NCI-H146 (cell line): Measurements from ENCODE around the gene SLC46A1.

Source experiments
- DNase-seq: peaks from one replicate; lab custom pipeline; 2025; lab: John Stamatoyannopoulos, UW

SLC46A1 gene

DNA sequence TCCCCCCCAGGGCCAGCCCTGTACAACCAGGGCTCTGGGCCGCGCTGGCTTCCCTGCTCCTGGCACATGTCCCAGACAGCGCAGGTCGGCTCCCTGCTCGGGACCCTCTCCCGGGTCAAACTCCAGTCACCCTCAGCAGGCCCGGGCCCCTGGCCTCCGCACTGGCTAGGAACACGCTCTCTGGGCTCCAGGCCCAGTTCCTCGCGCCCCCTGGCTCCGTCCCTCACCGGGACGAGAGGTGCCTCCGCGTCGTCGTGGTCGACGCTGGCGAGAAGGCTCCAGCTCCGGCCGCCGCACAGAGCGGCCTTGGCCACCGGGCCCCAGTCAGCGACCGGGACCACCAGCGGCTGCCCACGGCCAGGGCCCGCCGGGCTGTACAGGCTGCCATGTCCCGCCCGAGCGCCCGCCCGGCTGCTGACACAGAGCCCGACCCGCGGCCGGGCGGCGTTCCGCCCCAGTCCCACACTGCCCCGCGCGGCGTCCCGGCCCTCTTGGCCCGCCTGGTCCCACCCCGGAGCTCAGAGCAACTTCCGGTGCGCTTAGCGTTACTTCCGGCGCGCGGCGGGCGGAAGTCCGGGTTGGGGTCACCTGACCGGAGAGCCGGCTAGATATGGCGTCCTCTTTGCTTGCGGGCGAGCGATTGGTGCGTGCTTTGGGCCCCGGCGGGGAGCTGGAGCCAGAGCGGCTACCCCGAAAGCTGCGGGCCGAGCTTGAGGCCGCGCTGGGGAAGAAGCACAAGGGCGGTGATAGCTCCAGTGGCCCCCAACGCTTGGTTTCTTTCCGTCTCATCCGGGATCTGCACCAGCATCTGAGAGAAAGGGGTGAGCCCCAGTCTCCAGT lies 48.7 kb downstream of the SLC46A1 start, which contains the start of gene POLDIP2:
Gene POLDIP2, minus strand, starts transcription at position 467 of the 840 bp plus-strand sequence. Its CDS starts 79 bp downstream, at position 388.
- DNase-seq = peak; percentile 92

- no peak for DNase-seq
Measured at GRCh38 chr17:28350271-28350670, 55.7 kb downstream of the SLC46A1 start.

GRCh38 chr17:28348979-28349378 lies 57.0 kb downstream of the SLC46A1 start:
- no peak for DNase-seq

DNA sequence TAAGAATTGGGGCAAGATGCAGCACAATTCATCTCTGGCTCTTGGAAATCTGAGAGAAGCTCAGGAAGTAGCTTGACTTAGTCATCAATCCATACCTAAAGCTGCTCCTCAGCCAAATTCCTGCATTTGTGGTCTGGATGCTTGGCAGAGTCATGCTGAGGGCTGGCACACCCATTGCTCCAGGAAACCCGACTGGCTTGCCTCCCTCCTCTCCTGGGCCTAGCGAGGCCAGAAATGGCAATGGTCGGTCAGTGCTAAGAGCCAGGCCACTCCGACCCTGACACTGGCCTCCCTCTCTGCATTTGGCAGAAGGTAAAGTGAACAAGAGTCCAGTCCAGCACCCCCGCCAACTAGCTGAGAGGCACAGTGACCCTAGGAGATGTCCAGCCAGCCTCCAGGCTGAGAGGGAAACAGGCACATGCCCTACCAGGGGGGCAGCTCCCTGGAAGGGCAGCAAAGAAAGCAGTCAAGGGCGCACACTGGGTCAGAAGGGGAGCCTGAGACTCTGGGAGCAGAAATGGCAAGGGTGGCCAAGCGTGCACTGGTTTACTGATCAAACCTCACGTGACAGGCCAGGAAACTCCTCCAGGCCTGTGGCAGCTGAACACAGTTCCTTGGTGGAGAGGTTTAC lies 58.6 kb downstream of the SLC46A1 start:
- no peak for DNase-seq

GRCh38 chr17:28346746-28347246 lies 59.2 kb downstream of the SLC46A1 start:
- no peak for DNase-seq

GRCh38 chr17:28346199-28346580 lies 59.8 kb downstream of the SLC46A1 start:
- DNase-seq = no peak

DNA sequence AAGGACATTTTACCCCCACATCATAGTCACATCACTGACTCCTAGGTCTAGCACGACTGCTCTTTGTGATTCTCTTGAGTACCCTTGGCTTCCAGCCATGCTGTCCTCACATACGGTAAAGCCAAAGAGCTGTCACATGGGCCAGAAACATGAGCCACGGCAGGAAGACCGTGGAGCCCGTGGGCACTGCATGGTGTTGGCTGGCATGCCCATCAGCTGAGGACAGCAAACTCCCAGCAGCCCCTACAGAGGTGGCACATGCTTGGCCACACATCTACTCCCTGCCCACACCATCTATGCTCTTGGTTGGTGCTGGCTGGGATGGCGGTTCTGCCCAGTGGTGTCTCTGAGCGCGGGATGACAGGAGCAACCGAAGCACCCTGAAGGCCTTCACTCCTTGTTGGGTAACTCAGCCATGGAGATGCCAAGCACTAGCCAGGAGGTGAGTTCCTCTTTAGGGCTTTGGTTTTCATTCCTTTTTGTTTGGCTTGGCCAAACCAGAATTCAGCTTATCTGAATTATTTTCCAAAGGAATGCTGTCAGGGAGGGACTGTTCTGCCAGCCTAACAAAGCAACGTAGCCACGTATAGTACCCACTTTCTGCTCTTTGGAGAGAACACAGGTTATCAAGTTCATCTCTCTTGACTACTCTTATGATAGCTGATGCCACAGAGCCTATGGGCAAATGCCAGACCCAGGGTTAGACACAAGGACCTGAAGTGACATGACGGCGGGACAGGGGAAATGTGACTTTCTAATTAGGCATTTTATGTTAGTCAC lies 60.4 kb downstream of the SLC46A1 start:
- no peak for DNase-seq
